ENCODE measurements around the gene B4GALNT4. TPM values are rescaled to one million over a fixed set of nuclear protein-coding genes. Genes with fewer than 3 reads are reported as not detected.

B4GALNT4 gene
- total and polyA plus RNA-seq, 2 of the 8 experiments (the other 6 are each of a cell fraction or from before 2014, with no cell fraction given) = 40.9 to 76.3 TPM

DNA sequence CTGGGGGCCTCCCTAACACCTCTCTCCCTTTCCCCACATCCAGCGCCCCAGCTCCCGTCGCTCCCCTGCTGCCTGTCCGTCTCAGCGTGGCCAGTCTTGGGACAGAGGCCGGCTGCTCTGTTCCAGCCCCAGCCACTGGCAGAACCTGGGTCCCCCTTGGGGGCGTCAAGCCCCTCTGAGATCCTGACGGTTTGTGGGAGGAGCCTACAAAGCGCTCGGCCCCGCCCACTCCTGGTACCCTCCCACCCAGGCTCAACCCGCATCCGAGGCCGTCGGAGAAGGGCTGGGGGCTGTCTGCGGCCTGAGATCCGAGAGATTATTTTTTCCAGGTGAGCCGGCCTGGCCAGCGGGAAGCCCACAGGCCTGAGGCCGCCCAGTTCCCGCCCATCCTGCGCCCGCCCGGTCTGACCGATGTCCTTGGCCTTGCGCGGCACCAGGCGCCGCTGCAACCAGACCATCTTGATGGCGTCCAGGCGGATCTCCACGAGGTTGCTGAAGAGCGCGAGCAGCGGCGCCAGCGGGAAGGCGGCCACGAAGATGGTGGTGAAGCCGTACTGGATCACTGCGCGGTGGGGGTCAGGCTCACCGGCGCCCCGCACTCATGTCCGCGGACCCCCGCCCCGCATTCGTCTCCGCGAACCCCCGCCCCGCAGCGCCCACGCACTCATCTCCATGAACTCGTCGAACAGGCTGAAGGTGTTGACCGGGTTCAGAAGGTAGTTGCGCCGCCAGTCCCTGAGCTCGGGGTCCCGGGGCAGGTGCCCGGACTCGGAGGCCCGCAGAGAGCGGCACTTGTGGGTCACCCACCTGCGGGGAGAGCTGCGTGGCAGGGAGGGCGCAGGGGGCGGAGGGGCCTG is 51.0 kb downstream of the B4GALNT4 start (continued):
- no peak for TF ChIP-seq SIN3A (conservative IDR thresholded peaks at IDR 0.05 in 1 of 2, IDR thresholded peaks at IDR 0.05 in 1 of 2; ENCODE audit: low read depth in 1 of 2, low read length in 2 of 2)

All from H1 (cell line).